Smooth muscle cell (in vitro differentiated cells): Measurements from ENCODE around the gene DCLK2. TPM values are rescaled to one million over a fixed set of nuclear protein-coding genes. Genes with fewer than 3 reads are reported as not detected.

Source experiments
- DNase-seq: peaks from one replicate; lab custom pipeline; 2025; ENCODE audit not compliant: unreplicated experiment; lab: John Stamatoyannopoulos, UW
- H2AFZ ChIP-seq: fragments of 200-600 bp; sonication (generic); 2 replicates; pipeline ENCODE4 v1.6.0; 2016; ENCODE audit warnings: antibody characterized with exemption, low read depth, mild to moderate bottlenecking
- H3F3A ChIP-seq: fragments of 200-600 bp; sonication (generic); 2 replicates; pipeline ENCODE4 v1.6.0; 2017; ENCODE audit warnings: antibody characterized with exemption, low read depth
- H3K27ac ChIP-seq: fragments of 200-600 bp; sonication (generic); 2 replicates; pipeline ENCODE4 v1.5.1; 2016; ENCODE audit warnings: low read depth, mild to moderate bottlenecking
- H3K27me3 ChIP-seq: fragments of 200-600 bp; sonication (generic); 2 replicates; pipeline ENCODE4 v1.6.1; 2016; ENCODE audit warnings: low read depth, mild to moderate bottlenecking
- H3K36me3 ChIP-seq: fragments of 200-600 bp; sonication (generic); 2 replicates; pipeline ENCODE4 v1.5.1; 2016; ENCODE audit warnings: low read depth
- H3K4me1 ChIP-seq: fragments of 200-600 bp; sonication (generic); 2 replicates; pipeline ENCODE4 v1.5.1; 2016; ENCODE audit warnings: low read depth
- H3K4me2 ChIP-seq: fragments of 200-600 bp; sonication (generic); 2 replicates; pipeline ENCODE4 v1.6.0; 2016; ENCODE audit warnings: mild to moderate bottlenecking
- H3K4me3 ChIP-seq: fragments of 200-600 bp; sonication (generic); 2 replicates; pipeline ENCODE4 v1.5.1; 2016; ENCODE audit warnings: mild to moderate bottlenecking
- H3K79me2 ChIP-seq: fragments of 200-600 bp; sonication (generic); 2 replicates; pipeline ENCODE4 v1.6.0; 2016; ENCODE audit warnings: low read depth, mild to moderate bottlenecking
- H3K9ac ChIP-seq: fragments of 200-600 bp; sonication (generic); 2 replicates; pipeline ENCODE4 v1.6.0; 2016; ENCODE audit warnings: low read depth
- H3K9me3 ChIP-seq: fragments of 200-600 bp; sonication (generic); replicated peaks from 2 replicates; pipeline ENCODE4 v1.5.1; 2016; ENCODE audit warnings: low read depth
- H4K20me1 ChIP-seq: fragments of 200-600 bp; sonication (generic); 2 replicates; pipeline ENCODE4 v1.6.0; 2016; ENCODE audit warnings: low read depth
- WGBS: methylation state at CpG from one replicate; pipeline ENCODE4 v1.1.7; 2016; ENCODE audit warnings: low lambda C conversion rate; 5-methylcytosine and 5-hydroxymethylcytosine counted together
- polyA plus RNA-seq: library from polyadenylated mRNA; unstranded; fragments of >200 nt; fragmentation: Nextera tagmentation; extraction: Ambion mirVana; gene quantifications from 2 replicates; pipeline ENCODE4 v1.2.1, GENCODE V29; 2016
- total RNA-seq: library from RNA; depleted of rRNA; stranded (reverse); fragments of >200 nt; gene quantifications from 2 replicates; pipeline ENCODE4 v1.2.3, GENCODE V29; 2014
- TF ChIP-seq, protein P1 (sequence below): fragments of 200-600 bp; sonication (generic); IDR thresholded peaks from 2 replicates; pipeline ENCODE4 v1.5.1; 2017; ENCODE audit warnings: borderline replicate concordance, mild to moderate bottlenecking, antibody characterized with exemption; ENCODE audit not compliant: insufficient read depth, poor library complexity, severe bottlenecking

Gene DCLK2
- total and polyA plus RNA-seq, 2 experiments from 2014 or later, result 1.3 to 4.8 TPM

DNA sequence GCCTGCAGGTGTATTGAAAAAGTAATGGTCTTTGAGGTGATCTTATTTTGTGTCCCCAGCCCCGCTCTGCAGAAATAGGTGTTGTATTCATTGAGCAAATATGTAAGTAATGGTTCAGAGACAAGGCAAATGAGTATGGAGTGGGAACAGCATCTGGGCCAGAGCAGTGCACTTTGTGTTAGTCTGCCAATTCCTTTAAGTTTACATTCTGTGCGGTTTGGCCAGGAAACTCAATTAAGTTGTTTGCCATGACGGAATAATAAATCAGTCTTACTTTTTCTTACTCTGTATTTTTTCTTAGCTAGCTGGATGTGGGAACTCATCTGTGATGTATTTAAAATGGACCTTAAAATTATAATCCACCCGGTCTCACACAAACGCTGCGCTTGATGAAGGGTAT lies 12.6 kb downstream of the DCLK2 start:
- Histone ChIP-seq H3K27me3 (no peaks in the 10 kb centered on the region), H3K9ac (no peak overlapping the region), H3K4me2 (no peak overlapping the region), H3K27ac (no peak overlapping the region), H3F3A (no peaks in the 10 kb centered on the region), H3K36me3 (no peaks in the 10 kb centered on the region), H3K9me3 (no peaks in the 10 kb centered on the region), H3K4me3 (no peak overlapping the region), H4K20me1 (no peaks in the 10 kb centered on the region), H2AFZ (no peak overlapping the region), H3K79me2 (no peaks in the 10 kb centered on the region), H3K4me1 (peaks cover under 1% of the 10 kb centered on the region)
- 86% methylated on average over 6 of the region's 6 CpGs for whole genome bisulfite sequencing
- DNase-seq, result no peak
- TF ChIP-seq, protein P1, sequence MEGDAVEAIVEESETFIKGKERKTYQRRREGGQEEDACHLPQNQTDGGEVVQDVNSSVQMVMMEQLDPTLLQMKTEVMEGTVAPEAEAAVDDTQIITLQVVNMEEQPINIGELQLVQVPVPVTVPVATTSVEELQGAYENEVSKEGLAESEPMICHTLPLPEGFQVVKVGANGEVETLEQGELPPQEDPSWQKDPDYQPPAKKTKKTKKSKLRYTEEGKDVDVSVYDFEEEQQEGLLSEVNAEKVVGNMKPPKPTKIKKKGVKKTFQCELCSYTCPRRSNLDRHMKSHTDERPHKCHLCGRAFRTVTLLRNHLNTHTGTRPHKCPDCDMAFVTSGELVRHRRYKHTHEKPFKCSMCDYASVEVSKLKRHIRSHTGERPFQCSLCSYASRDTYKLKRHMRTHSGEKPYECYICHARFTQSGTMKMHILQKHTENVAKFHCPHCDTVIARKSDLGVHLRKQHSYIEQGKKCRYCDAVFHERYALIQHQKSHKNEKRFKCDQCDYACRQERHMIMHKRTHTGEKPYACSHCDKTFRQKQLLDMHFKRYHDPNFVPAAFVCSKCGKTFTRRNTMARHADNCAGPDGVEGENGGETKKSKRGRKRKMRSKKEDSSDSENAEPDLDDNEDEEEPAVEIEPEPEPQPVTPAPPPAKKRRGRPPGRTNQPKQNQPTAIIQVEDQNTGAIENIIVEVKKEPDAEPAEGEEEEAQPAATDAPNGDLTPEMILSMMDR, result no peak

DNA sequence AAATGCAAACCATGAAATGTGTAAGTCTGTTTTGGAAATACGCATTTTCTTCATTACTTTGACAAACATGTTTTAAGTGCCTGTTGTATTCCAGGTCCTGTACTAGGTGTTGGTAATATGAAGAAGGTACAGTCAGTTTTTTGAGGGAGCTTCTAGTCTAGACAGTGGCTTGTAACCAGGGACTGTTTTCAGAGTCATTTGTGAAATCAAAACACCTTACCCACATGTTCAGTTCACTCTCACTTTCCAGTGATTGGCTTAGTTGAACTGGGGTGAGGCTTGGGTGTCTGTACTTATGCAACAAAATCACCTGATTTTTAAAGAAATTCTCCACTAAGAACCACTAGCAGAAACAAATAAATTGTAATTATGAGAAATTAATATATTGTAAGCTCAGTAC lies 16.4 kb downstream of the DCLK2 start:
- H4K20me1 ChIP-seq, result no peaks in the 10 kb centered on the region
- no peaks in the 10 kb centered on the region for H3K9me3 ChIP-seq
- no peak overlapping the region for H3K4me3 ChIP-seq
- H3K36me3 ChIP-seq, result no peaks in the 10 kb centered on the region
- no peaks in the 10 kb centered on the region for H3K27me3 ChIP-seq
- no peak overlapping the region for H3K9ac ChIP-seq
- TF ChIP-seq, protein P1, result no peak
- peaks cover 8% of the 10 kb centered on the region for H3K4me1 ChIP-seq
- H3F3A ChIP-seq, result no peaks in the 10 kb centered on the region
- H3K27ac ChIP-seq, result no peak overlapping the region
- 96% methylated on average over 1 of the region's 1 CpG for WGBS
- no peaks in the 10 kb centered on the region for H3K79me2 ChIP-seq
- H2AFZ ChIP-seq, result no peak overlapping the region
- H3K4me2 ChIP-seq, result no peak overlapping the region
- no peak for DNase-seq

DNA sequence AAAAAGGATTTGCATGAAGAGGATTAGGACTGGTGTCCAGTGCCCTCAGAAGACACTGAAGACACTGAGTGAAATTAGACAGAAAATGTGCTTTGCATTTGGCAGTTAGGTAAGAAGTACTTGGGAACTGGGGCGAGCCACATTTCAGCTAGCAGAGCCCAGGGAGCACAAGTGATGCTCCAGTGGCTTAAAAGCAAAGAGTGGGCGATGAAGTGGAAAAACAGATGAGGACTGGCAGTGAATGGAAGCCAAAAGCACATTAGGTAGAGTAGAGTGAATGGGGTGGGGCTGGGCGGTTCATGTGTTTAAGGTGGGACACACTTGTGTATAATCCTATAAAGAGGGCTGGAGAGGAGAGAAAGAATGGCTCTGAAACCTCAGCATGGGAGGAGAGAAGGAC lies 18.4 kb downstream of the DCLK2 start:
- H4K20me1 ChIP-seq, result no peaks in the 10 kb centered on the region
- no peak for DNase-seq
- no peaks in the 10 kb centered on the region for H3F3A ChIP-seq
- H3K4me1 ChIP-seq, result peaks cover 8% of the 10 kb centered on the region
- no peaks in the 10 kb centered on the region for H3K79me2 ChIP-seq
- no peak overlapping the region for H3K4me2 ChIP-seq
- TF ChIP-seq, protein P1, result no peak
- H3K4me3 ChIP-seq, result no peak overlapping the region
- H2AFZ ChIP-seq, result no peak overlapping the region
- WGBS, result 92% methylated on average over 3 of the region's 3 CpGs
- H3K36me3 ChIP-seq, result no peaks in the 10 kb centered on the region
- no peaks in the 10 kb centered on the region for H3K9me3 ChIP-seq
- no peak overlapping the region for H3K27ac ChIP-seq
- no peak overlapping the region for H3K9ac ChIP-seq
- no peaks in the 10 kb centered on the region for H3K27me3 ChIP-seq

DNA sequence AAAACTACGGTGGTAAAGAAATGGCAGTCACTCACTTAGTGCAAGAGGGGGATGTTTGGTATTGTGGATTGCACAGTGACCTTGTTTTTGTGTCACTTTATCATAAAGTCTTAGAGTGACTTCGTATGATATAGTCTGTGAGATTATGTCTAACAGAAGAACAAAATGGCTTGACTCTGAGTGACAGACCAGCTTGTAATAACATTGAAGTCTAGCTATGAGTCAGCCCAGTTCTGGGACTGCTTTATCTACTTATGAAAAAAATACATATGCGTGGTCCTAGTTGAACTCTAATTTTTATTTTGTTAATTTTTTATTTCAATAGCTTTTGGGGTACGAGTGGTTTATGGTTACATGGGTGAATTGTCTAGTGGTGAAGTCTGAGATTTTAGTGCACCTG lies 20.0 kb downstream of the DCLK2 start:
- no peak for DNase-seq
- Histone ChIP-seq H2AFZ (no peak overlapping the region), H3K4me2 (no peak overlapping the region), H3K79me2 (no peaks in the 10 kb centered on the region), H3K9me3 (no peaks in the 10 kb centered on the region), H4K20me1 (no peaks in the 10 kb centered on the region), H3K36me3 (no peaks in the 10 kb centered on the region), H3K4me3 (no peak overlapping the region), H3K27me3 (no peaks in the 10 kb centered on the region), H3K4me1 (peaks cover 8% of the 10 kb centered on the region), H3F3A (no peaks in the 10 kb centered on the region), H3K9ac (no peak overlapping the region), H3K27ac (no peak overlapping the region)
- TF ChIP-seq, protein P1, result no peak
- 76% methylated on average over 4 of the region's 4 CpGs for WGBS
